ENCODE results near the gene GPR78.
A peak's percentile ranks its signal among the peaks of the same experiment; 100 is the strongest.

The GPR78 gene

GRCh38 chr4:8587469-8588195 lies 7.4 kb downstream of the GPR78 start:
- DNase-seq: no peak

- DNase-seq: no peak
These were observed 7.9 kb downstream of the GPR78 start for GRCh38 chr4:8588196-8588470.

GRCh38 chr4:8589336-8589735 lies 9.1 kb downstream of the GPR78 start:
- no peak for DNase-seq

- DNase-seq: no peak
These were observed 9.8 kb downstream of the GPR78 start for GRCh38 chr4:8589823-8590545.

- DNase-seq: no peak
These were observed 10.3 kb downstream of the GPR78 start for GRCh38 chr4:8590546-8590880.

- no peak for DNase-seq
These were observed 10.9 kb downstream of the GPR78 start for GRCh38 chr4:8591114-8591513.

- no peak for DNase-seq
These were observed 11.6 kb downstream of the GPR78 start for GRCh38 chr4:8591626-8592365.

- no peak for DNase-seq
These were observed 12.4 kb downstream of the GPR78 start, which contains the start of gene CPZ for GRCh38 chr4:8592366-8593263. CPZ (plus strand) TSS chr4:8592765; CDS start chr4:8592834, 69 bp downstream.

GRCh38 chr4:8593264-8594096 lies 13.3 kb downstream of the GPR78 start:
- DNase-seq: no peak

GRCh38 chr4:8594097-8595038 lies 14.2 kb downstream of the GPR78 start:
- peak; percentile 32 for DNase-seq

GRCh38 chr4:8595237-8596087 lies 15.3 kb downstream of the GPR78 start:
- no peak for DNase-seq

GRCh38 chr4:8596891-8597290 lies 16.7 kb downstream of the GPR78 start:
- no peak for DNase-seq

GRCh38 chr4:8597319-8597718 lies 17.1 kb downstream of the GPR78 start:
- DNase-seq: no peak

GRCh38 chr4:8597791-8598190 lies 17.6 kb downstream of the GPR78 start:
- no peak for DNase-seq

- DNase-seq: no peak
These were observed 18.3 kb downstream of the GPR78 start for GRCh38 chr4:8598391-8599090.

- no peak for DNase-seq
These were observed 18.9 kb downstream of the GPR78 start for GRCh38 chr4:8599091-8599460.

GRCh38 chr4:8599657-8600056 lies 19.5 kb downstream of the GPR78 start:
- DNase-seq: no peak

- DNase-seq: no peak
These were observed 20.1 kb downstream of the GPR78 start for GRCh38 chr4:8600266-8600665.

GRCh38 chr4:8600686-8601085 lies 20.5 kb downstream of the GPR78 start:
- no peak for DNase-seq

All from activated CD4-positive, alpha-beta T cell treated with anti-CD3 and anti-CD28 coated beads for 48 hours (primary cell).